GM19438 (cell line): ENCODE measurements around the gene FGGY.
"Not testable (repeated sequence)": the region's sequence is repeated elsewhere in the genome, so short reads cannot be mapped to it uniquely, and the experiment has no call there.

ENCODE experiments used
- ATAC-seq: cut with Tn5 transposase; IDR thresholded peaks from one replicate; pipeline ENCODE4 v1.9.1; 2021; ENCODE audit warnings: low read depth; ENCODE audit not compliant: unreplicated experiment

Gene FGGY

GRCh38 chr1:59285691-59286090 lies 11.2 kb upstream of the FGGY start:
- no peak for ATAC-seq

- no peak for ATAC-seq
Measured at GRCh38 chr1:59288046-59288445, 8.8 kb upstream of the FGGY start.

- ATAC-seq: no peak
Measured at GRCh38 chr1:59289570-59289969, 7.3 kb upstream of the FGGY start.

- ATAC-seq: peak; percentile 56
Measured at GRCh38 chr1:59290193-59290949, 6.5 kb upstream of the FGGY start.

GRCh38 chr1:59291561-59291960 lies 5.3 kb upstream of the FGGY start:
- ATAC-seq: no peak

- ATAC-seq: peak; percentile 36
Measured at GRCh38 chr1:59292562-59292961, 4.3 kb upstream of the FGGY start.

GRCh38 chr1:59293206-59293605 lies 3.7 kb upstream of the FGGY start:
- ATAC-seq: no peak

- no peak for ATAC-seq
Measured at GRCh38 chr1:59293849-59294248, 3.0 kb upstream of the FGGY start.

- no peak for ATAC-seq
Measured at GRCh38 chr1:59294423-59294822, 2.5 kb upstream of the FGGY start.

GRCh38 chr1:59295618-59296017 lies 1.3 kb upstream of the FGGY start:
- no peak for ATAC-seq

GRCh38 chr1:59298026-59298583 lies 1.2 kb downstream of the FGGY start:
- no peak for ATAC-seq

GRCh38 chr1:59298710-59299346 lies 1.9 kb downstream of the FGGY start:
- no peak for ATAC-seq

GRCh38 chr1:59299670-59300069 lies 2.8 kb downstream of the FGGY start:
- not testable (repeated sequence) for ATAC-seq

- ATAC-seq: no peak
Measured at GRCh38 chr1:59302297-59302696, 5.4 kb downstream of the FGGY start.

GRCh38 chr1:59302871-59303270 lies 6.0 kb downstream of the FGGY start:
- ATAC-seq: no peak

- no peak for ATAC-seq
Measured at GRCh38 chr1:59305188-59305587, 8.3 kb downstream of the FGGY start.

- no peak for ATAC-seq
Measured at GRCh38 chr1:59307591-59307990, 10.7 kb downstream of the FGGY start.

GRCh38 chr1:59308839-59309238 lies 11.9 kb downstream of the FGGY start:
- no peak for ATAC-seq

GRCh38 chr1:59309392-59309791 lies 12.5 kb downstream of the FGGY start:
- ATAC-seq: no peak

- ATAC-seq: no peak
Measured at GRCh38 chr1:59309795-59310548, 13.1 kb downstream of the FGGY start.

GRCh38 chr1:59310549-59311250 lies 13.8 kb downstream of the FGGY start:
- no peak for ATAC-seq
